H9 (cell line): ENCODE data around the gene SLC25A41. TPM values are rescaled to one million over a fixed set of nuclear protein-coding genes. Genes with fewer than 3 reads are reported as not detected.

Source experiments
- DNase-seq: peaks from one replicate; pipeline ENCODE4 v3.0.0-alpha.2; 2017
- H2AFZ ChIP-seq: one replicate; pipeline ENCODE4 v1.6.1; 2013; ENCODE audit warnings: mild to moderate bottlenecking, low read length, control low read depth, moderate library complexity
- H2AK5ac ChIP-seq: 2 replicates; pipeline ENCODE4 v1.6.1; 2013; ENCODE audit warnings: low read length, control low read depth, mixed read lengths; ENCODE audit not compliant: insufficient read length
- H2BK120ac ChIP-seq: one replicate; pipeline ENCODE4 v1.6.1; 2013; ENCODE audit warnings: low read depth, mild to moderate bottlenecking, low read length, control low read depth, inconsistent platforms; ENCODE audit not compliant: poor library complexity, severe bottlenecking
- H2BK12ac ChIP-seq: 2 replicates; pipeline ENCODE4 v1.6.1; 2013; ENCODE audit warnings: low read length, control low read depth, mixed read lengths, low read depth; ENCODE audit not compliant: insufficient read length
- H2BK15ac ChIP-seq: 2 replicates; pipeline ENCODE4 v1.6.1; 2013; ENCODE audit warnings: low read depth, low read length, control low read depth
- H2BK20ac ChIP-seq: one replicate; pipeline ENCODE4 v1.6.1; 2013; ENCODE audit warnings: low read depth, mild to moderate bottlenecking, low read length, control low read depth, inconsistent platforms; ENCODE audit not compliant: poor library complexity, severe bottlenecking
- H2BK5ac ChIP-seq: 2 replicates; pipeline ENCODE4 v1.6.1; 2013; ENCODE audit warnings: low read length, control low read depth, mixed read lengths; ENCODE audit not compliant: insufficient read length
- H3K14ac ChIP-seq: 2 replicates; pipeline ENCODE4 v1.6.1; 2013; ENCODE audit warnings: low read length, control low read depth; ENCODE audit not compliant: insufficient read depth
- H3K18ac ChIP-seq: 2 replicates; pipeline ENCODE4 v1.6.1; 2013; ENCODE audit warnings: low read depth, mild to moderate bottlenecking, mixed read lengths, low read length, control low read depth; ENCODE audit not compliant: insufficient read length
- H3K23ac ChIP-seq: 2 replicates; pipeline ENCODE4 v1.6.1; 2013; ENCODE audit warnings: low read length, control low read depth, mixed read lengths, low read depth; ENCODE audit not compliant: insufficient read length
- H3K23me2 ChIP-seq: 2 replicates; pipeline ENCODE4 v1.6.1; 2013; ENCODE audit warnings: low read depth, mild to moderate bottlenecking, mixed read lengths, low read length, control low read depth; ENCODE audit not compliant: insufficient read length, poor library complexity, severe bottlenecking
- H3K27ac ChIP-seq: 2 replicates; pipeline ENCODE4 v1.5.1; 2013; ENCODE audit warnings: low read length, control low read depth, mixed read lengths, low read depth; ENCODE audit not compliant: insufficient read length
- H3K27me3 ChIP-seq: 2 replicates; pipeline ENCODE4 v1.6.1; 2013; ENCODE audit warnings: low read length, control low read depth, inconsistent platforms; ENCODE audit not compliant: insufficient read depth
- H3K4ac ChIP-seq: 2 replicates; pipeline ENCODE4 v1.6.1; 2013; ENCODE audit warnings: low read depth, mild to moderate bottlenecking, control low read depth, inconsistent platforms, low read length, moderate library complexity
- H3K4me1 ChIP-seq: 2 replicates; pipeline ENCODE4 v1.6.1; 2013; ENCODE audit warnings: low read length, control low read depth, inconsistent platforms; ENCODE audit not compliant: insufficient read depth
- H3K4me2 ChIP-seq: 2 replicates; pipeline ENCODE4 v1.6.1; 2013; ENCODE audit warnings: low read length, control low read depth, mixed read lengths; ENCODE audit not compliant: insufficient read length, insufficient read depth
- H3K56ac ChIP-seq: 2 replicates; pipeline ENCODE4 v1.6.1; 2013; ENCODE audit warnings: low read depth, mild to moderate bottlenecking, mixed read lengths, low read length, control low read depth; ENCODE audit not compliant: insufficient read length
- H3K79me1 ChIP-seq: 2 replicates; pipeline ENCODE4 v1.6.1; 2013; ENCODE audit warnings: low read depth, mild to moderate bottlenecking, moderate library complexity, low read length, control low read depth, inconsistent platforms; ENCODE audit not compliant: insufficient read depth, poor library complexity, severe bottlenecking
- H3K79me2 ChIP-seq: 2 replicates; pipeline ENCODE4 v1.6.1; 2013; ENCODE audit warnings: low read length, control low read depth, inconsistent platforms; ENCODE audit not compliant: insufficient read depth
- H3K9ac ChIP-seq: 2 replicates; pipeline ENCODE4 v1.6.1; 2013; ENCODE audit warnings: low read length, control low read depth, mixed read lengths; ENCODE audit not compliant: insufficient read length; ENCODE audit errors: extremely low read depth
- H3K9me3 ChIP-seq: one replicate; pipeline ENCODE4 v1.6.1; 2013; ENCODE audit warnings: low read depth, low read length, inconsistent platforms; ENCODE audit not compliant: control insufficient read depth
- H3T11ph ChIP-seq: one replicate; pipeline ENCODE4 v1.6.1; 2013; ENCODE audit warnings: mild to moderate bottlenecking, low read length, control low read depth, inconsistent platforms
- H4K20me1 ChIP-seq: one replicate; pipeline ENCODE4 v1.6.1; 2013; ENCODE audit not compliant: control insufficient read depth, insufficient read length, insufficient read depth
- H4K5ac ChIP-seq: 2 replicates; pipeline ENCODE4 v1.6.1; 2013; ENCODE audit warnings: low read depth, mild to moderate bottlenecking, mixed read lengths, low read length, control low read depth; ENCODE audit not compliant: insufficient read length
- H4K8ac ChIP-seq: replicated peaks from 2 replicates; pipeline ENCODE4 v1.6.1; 2013; ENCODE audit warnings: low read length, control low read depth, mixed read lengths, low read depth; ENCODE audit not compliant: insufficient read length
- H4K91ac ChIP-seq: 2 replicates; pipeline ENCODE4 v1.6.1; 2013; ENCODE audit warnings: low read depth, mild to moderate bottlenecking, moderate library complexity, mixed read lengths, low read length, control low read depth; ENCODE audit not compliant: insufficient read length
- H3K27ac Mint-ChIP-seq, 3 experiments: 2 replicates in 2 of 3; 3 replicates in 1 of 3; pipeline ENCODE4 v1.8.0; 2020 to 2021; ENCODE audit warnings: mixed read lengths in 3 of 3, mild to moderate bottlenecking in 1 of 3, moderate library complexity in 1 of 3
- H3K27me3 Mint-ChIP-seq: 2 replicates; pipeline ENCODE4 v1.8.0; 2021; ENCODE audit warnings: low read depth, mild to moderate bottlenecking, moderate library complexity, mixed read lengths
- H3K36me3 Mint-ChIP-seq, 3 experiments: 2 replicates in 2 of 3; 3 replicates in 1 of 3; pipeline ENCODE4 v1.8.0; 2020 to 2021; ENCODE audit warnings: low read depth in 3 of 3, mixed read lengths in 3 of 3; ENCODE audit not compliant: insufficient read depth in 1 of 3
- H3K4me1 Mint-ChIP-seq, 2 experiments: 2 replicates each; pipeline ENCODE4 v1.8.0; 2020; ENCODE audit warnings: mixed read lengths in 2 of 2
- H3K4me3 Mint-ChIP-seq, 2 experiments: 2 replicates in 1 of 2; 3 replicates in 1 of 2; pipeline ENCODE4 v1.8.0; 2020 to 2021; ENCODE audit warnings: mild to moderate bottlenecking in 2 of 2, mixed read lengths in 2 of 2, moderate library complexity in 1 of 2
- H3K9me3 Mint-ChIP-seq, 2 experiments: 2 replicates in 1 of 2; 3 replicates in 1 of 2; pipeline ENCODE4 v1.8.0; 2020; ENCODE audit warnings: mild to moderate bottlenecking in 2 of 2, mixed read lengths in 2 of 2, moderate library complexity in 1 of 2
- WGBS: extraction: QIAGEN DNeasy Blood & Tissue Kit; methylation state at CpG from one replicate; pipeline ENCODE4 v1.1.7; 2013; ENCODE audit warnings: missing lambda C conversion rate, low lambda C conversion rate, mixed read lengths; ENCODE audit not compliant: insufficient read length; ENCODE audit errors: extremely low coverage; 5-methylcytosine and 5-hydroxymethylcytosine counted together
- total RNA-seq: library from RNA; stranded (reverse); gene quantifications from 2 replicates; pipeline ENCODE4 v1.2.1, GENCODE V29; 2021
- TF ChIP-seq, protein P1 (sequence below): fragments of 200-600 bp; sonication (generic); conservative IDR thresholded peaks from 3 replicates; pipeline ENCODE4 v1.8.0; 2021; ENCODE audit warnings: antibody characterized with exemption, mild to moderate bottlenecking

The SLC25A41 gene
- total RNA-seq, 1 experiment from 2014 or later, result 0.20 TPM

DNA sequence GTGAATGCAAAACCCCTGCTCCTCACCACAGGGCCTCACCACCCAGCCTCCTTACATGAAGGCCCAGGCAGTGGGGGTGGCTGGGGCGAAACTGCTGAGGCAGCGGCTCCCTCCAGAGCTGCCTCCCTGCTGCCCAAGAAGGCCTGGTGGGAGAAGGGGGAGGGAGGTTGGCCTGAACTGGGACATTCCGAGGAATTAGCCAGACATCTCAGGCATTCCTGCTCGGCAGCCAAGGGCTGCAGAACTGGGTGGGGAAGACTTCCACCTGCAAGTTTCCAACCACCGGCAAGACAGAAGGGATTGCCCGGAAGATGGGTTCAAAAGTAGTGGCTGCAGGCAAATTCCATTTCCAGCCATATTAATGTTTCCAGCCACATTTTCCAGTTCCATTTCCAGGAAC lies 55.5 kb downstream of the SLC25A41 start:
- Mint-ChIP-seq H3K4me1 (peaks cover 7 to 20% of the 10 kb centered on the region in 2 experiments), H3K4me3 (no peak overlapping the region), H3K36me3 (peaks cover 34 to 45% (median 43%) of the 10 kb centered on the region in 3 experiments), H3K27ac (0 out of 7 replicates have a peak overlapping the region, but pooled peaks of 1 of the 3 experiments have one; percentile 28), H3K27me3 (no peaks in the 10 kb centered on the region), H3K9me3 (peaks cover 4% of the 10 kb centered on the region in 2 experiments; a peak in 4 of 5 replicates)
- H3K14ac ChIP-seq, result no peak overlapping the region
- WGBS, result no CpG with 5 or more reads among the region's 6 CpGs
- no peak overlapping the region for H2BK120ac ChIP-seq
- H3K9ac ChIP-seq, result no peak overlapping the region
- H3K27me3 ChIP-seq, result no peaks in the 10 kb centered on the region
- no peak overlapping the region for H2BK20ac ChIP-seq
- H2BK5ac ChIP-seq, result no peak overlapping the region
- H3K4ac ChIP-seq, result no peak overlapping the region
- H4K5ac ChIP-seq, result no peak overlapping the region
- H3K23ac ChIP-seq, result no peak overlapping the region
- no peak overlapping the region for H2AK5ac ChIP-seq
- no peak overlapping the region for H3K27ac ChIP-seq
- H4K20me1 ChIP-seq, result no peaks in the 10 kb centered on the region
- no peak overlapping the region for H3K56ac ChIP-seq
- H3K4me2 ChIP-seq, result no peak overlapping the region
- no peak overlapping the region for H4K8ac ChIP-seq
- TF ChIP-seq, protein P1, sequence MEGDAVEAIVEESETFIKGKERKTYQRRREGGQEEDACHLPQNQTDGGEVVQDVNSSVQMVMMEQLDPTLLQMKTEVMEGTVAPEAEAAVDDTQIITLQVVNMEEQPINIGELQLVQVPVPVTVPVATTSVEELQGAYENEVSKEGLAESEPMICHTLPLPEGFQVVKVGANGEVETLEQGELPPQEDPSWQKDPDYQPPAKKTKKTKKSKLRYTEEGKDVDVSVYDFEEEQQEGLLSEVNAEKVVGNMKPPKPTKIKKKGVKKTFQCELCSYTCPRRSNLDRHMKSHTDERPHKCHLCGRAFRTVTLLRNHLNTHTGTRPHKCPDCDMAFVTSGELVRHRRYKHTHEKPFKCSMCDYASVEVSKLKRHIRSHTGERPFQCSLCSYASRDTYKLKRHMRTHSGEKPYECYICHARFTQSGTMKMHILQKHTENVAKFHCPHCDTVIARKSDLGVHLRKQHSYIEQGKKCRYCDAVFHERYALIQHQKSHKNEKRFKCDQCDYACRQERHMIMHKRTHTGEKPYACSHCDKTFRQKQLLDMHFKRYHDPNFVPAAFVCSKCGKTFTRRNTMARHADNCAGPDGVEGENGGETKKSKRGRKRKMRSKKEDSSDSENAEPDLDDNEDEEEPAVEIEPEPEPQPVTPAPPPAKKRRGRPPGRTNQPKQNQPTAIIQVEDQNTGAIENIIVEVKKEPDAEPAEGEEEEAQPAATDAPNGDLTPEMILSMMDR, result no peak
- no peak for DNase-seq
- H3T11ph ChIP-seq, result no peak overlapping the region
- no peaks in the 10 kb centered on the region for H3K4me1 ChIP-seq
- no peaks in the 10 kb centered on the region for H3K79me2 ChIP-seq
- no peak overlapping the region for H2BK15ac ChIP-seq
- no peak overlapping the region for H2BK12ac ChIP-seq
- no peak overlapping the region for H4K91ac ChIP-seq
- no peaks in the 10 kb centered on the region for H3K9me3 ChIP-seq
- no peaks in the 10 kb centered on the region for H3K23me2 ChIP-seq
- H2AFZ ChIP-seq, result no peak overlapping the region
- H3K79me1 ChIP-seq, result no peaks in the 10 kb centered on the region
- no peak overlapping the region for H3K18ac ChIP-seq
